Lower leg skin (tissue), 4 donors: ENCODE measurements around the gene NHERF1. TPM values are rescaled to one million over a fixed set of nuclear protein-coding genes. Genes with fewer than 3 reads are reported as not detected.

Experiments used
- DNase-seq, 2 donors: peaks; one replicate each; pipeline ENCODE4 v3.0.0-alpha.2; 2019; ENCODE audit warnings: low spot score in 2 of 2
- H3K4me3 ChIP-seq: fragments of 200-600 bp; sonication (generic); 2 replicates; pipeline ENCODE4 v1.5.1; 2017; ENCODE audit warnings: mild to moderate bottlenecking, low read depth; ENCODE audit not compliant: poor library complexity, severe bottlenecking
- POLR2A ChIP-seq, 2 donors: fragments of 450-650 bp; IDR thresholded peaks; one replicate each; pipeline ENCODE4 v1.6.1; 2016 to 2017; ENCODE audit warnings: antibody characterized with exemption in 2 of 2, mild to moderate bottlenecking in 1 of 2, moderate library complexity in 1 of 2
- WGBS, 2 donors: methylation state at CpG; one replicate each; pipeline ENCODE4 v1.1.5; 2018; 5-methylcytosine and 5-hydroxymethylcytosine counted together
- intact Hi-C: fragments of 100-400 bp; cut with DNase I; formaldehyde crosslinking; loops from one replicate; pipeline ENCODE4 v1.15.0; 2023; ENCODE audit warnings: low total_unique reads
- total RNA-seq, 4 donors: library from RNA; depleted of rRNA; stranded (reverse); fragments of >200 nt; gene quantifications; one replicate each; pipeline ENCODE4 v1.1.0, GENCODE V29; 2016
- TF ChIP-seq, protein P1 (sequence below), 3 donors: fragments of 450-650 bp; IDR thresholded peaks; one replicate each; pipeline ENCODE4 v1.5.1; 2016; ENCODE audit warnings: antibody characterized with exemption in 3 of 3, mild to moderate bottlenecking in 3 of 3, moderate library complexity in 2 of 3

Gene NHERF1
- total RNA-seq, 4 donors from 2014 or later, result 47.6 to 67.7 (median 58.6) TPM

DNA sequence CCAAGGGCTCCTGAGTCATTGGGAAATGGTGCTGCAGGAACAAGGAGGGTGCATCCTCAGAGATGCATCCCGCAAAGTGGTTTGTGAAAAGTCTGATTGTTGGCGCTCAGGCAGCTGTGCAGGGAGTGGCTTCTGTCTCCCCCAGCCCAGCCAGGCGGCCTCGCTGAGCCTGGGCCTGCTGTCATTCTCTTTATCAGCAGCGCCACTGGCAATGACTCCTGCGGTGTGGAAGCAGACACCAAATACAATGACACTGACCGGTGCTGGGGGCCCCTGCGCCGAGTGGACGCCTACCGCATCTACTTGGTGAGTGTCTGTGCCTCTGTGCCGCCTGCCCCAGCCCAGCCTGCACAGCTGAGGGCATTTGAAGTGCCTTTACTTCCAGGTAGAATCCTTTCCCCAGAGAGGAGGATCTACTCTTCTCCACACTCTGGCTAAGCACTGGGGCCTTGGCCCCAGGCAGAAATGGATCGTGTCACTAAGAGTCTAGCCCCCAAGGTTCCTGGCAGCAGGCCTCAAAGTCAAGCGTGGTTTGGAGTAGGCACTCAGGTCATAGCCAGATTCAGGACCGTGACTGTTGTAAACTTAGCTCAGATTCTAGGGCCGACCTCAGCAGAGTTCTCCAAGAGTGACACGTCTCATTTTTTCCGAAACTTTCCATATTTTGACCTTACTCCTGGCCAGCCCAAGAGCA, 47.0 kb downstream of the NHERF1 start:
- WGBS, 2 donors, result 90 to 92% methylated on average over 17 to 18 of the region's 18 CpGs
- TF ChIP-seq POLR2A (IDR thresholded peaks at IDR 0.05), result no peak
- TF ChIP-seq, protein P1, sequence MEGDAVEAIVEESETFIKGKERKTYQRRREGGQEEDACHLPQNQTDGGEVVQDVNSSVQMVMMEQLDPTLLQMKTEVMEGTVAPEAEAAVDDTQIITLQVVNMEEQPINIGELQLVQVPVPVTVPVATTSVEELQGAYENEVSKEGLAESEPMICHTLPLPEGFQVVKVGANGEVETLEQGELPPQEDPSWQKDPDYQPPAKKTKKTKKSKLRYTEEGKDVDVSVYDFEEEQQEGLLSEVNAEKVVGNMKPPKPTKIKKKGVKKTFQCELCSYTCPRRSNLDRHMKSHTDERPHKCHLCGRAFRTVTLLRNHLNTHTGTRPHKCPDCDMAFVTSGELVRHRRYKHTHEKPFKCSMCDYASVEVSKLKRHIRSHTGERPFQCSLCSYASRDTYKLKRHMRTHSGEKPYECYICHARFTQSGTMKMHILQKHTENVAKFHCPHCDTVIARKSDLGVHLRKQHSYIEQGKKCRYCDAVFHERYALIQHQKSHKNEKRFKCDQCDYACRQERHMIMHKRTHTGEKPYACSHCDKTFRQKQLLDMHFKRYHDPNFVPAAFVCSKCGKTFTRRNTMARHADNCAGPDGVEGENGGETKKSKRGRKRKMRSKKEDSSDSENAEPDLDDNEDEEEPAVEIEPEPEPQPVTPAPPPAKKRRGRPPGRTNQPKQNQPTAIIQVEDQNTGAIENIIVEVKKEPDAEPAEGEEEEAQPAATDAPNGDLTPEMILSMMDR (IDR thresholded peaks at IDR 0.05), result no peak
- no peak for DNase-seq
- H3K4me3 ChIP-seq, result no peak overlapping the region
- intact Hi-C loops, result no loop called here

DNA sequence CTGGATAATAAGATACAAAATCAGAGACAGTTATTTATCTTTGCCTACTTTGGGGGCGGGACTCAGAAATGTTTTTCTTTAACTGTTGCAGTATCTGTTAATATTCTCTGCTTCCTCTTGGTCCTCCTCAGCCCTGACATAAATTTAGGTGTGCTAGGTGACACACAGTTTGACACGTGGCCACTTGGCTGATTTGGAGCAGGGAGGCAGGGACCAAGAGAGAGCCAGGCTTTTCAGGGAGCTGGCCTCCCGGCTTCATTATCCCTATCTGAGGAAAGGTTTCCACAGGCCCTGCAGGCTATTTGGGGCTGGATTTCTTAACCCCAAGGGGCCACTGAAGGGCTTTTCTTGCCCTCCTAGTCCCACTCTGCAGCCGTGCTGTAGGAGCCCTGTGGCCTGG, 47.8 kb downstream of the NHERF1 start:
- WGBS, 2 donors, result 83 to 84% methylated on average over 4 of the region's 4 CpGs
- no peak overlapping the region for H3K4me3 ChIP-seq
- no peak for TF ChIP-seq POLR2A (IDR thresholded peaks at IDR 0.05)
- TF ChIP-seq, protein P1 (IDR thresholded peaks at IDR 0.05), result no peak
- DNase-seq, result no peak
- intact Hi-C loops, result no loop called here

DNA sequence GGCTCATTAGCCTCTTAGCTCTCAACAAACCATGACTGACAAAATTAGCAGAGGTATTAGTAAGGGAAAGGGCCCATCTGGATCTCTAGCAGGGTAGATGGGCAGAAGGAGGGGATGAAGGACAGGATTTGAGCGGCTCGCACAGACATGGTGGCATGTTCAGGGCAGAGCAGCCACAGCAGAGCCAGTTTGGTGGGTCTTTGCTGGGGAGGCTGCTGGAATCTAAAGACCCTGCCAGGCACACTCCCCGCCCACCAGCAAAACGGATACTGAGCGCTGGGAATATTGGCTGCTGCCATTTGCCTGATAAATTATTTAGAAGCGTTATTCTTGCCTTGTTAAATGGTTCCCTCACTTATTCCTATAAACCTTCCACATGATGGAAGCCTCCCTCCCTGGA, 48.4 kb downstream of the NHERF1 start:
- intact Hi-C loops, result no loop called here
- H3K4me3 ChIP-seq, result no peak overlapping the region
- TF ChIP-seq, protein P1 (IDR thresholded peaks at IDR 0.05), result no peak
- TF ChIP-seq POLR2A (IDR thresholded peaks at IDR 0.05), result no peak
- no peak for DNase-seq
- 78 to 88% methylated on average over 6 of the region's 6 CpGs for WGBS, 2 donors

DNA sequence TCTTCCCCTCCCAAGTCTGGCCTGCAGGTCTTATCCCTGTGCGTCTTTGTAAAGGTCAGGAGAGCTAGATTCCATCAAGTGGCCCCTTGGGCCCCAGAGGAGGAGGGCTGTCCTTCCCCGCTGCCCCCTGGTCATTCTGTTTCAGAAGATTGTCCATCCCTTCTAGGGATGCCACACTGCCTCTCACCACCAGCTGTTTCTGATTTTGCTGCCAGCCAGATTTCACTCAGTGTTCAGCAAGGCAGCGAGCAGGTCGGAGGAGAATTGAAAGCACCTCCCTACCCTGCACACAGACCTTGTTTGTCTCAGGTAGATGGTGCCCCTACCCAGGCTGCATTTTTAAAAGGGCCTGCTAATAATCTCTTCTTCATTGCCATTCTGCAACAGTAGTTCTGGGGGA, 49.4 kb downstream of the NHERF1 start:
- no peak overlapping the region for H3K4me3 ChIP-seq
- intact Hi-C loops, result no loop called here
- TF ChIP-seq, protein P1 (IDR thresholded peaks at IDR 0.05), result no peak
- no peak for DNase-seq
- WGBS, 2 donors, result 88 to 90% methylated on average over 4 of the region's 4 CpGs

DNA sequence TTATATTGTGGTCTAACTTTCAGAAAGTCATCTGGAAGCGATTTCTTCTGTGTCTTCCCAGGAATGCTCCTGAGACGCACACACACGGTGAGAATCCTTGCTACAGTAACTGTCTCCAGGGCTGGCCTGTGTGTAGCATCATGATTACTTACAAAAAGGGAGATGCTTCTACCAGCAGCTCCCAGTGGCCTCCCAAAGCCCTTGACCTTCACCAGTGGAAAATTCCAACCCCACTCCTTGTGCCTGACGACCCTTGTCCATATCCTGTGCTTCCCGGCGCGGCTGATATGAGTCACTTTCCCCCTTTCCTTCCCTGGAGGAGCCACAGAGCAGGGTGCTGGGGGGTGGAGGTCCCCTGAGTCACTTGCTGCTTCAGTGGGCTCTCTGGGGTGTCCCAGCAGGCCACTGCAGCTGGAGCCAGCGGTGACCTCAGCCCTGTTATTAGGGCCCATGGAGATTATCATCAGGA, 49.8 kb downstream of the NHERF1 start:
- no peak for TF ChIP-seq POLR2A (IDR thresholded peaks at IDR 0.05)
- TF ChIP-seq, protein P1 (IDR thresholded peaks at IDR 0.05), result no peak
- no peak overlapping the region for H3K4me3 ChIP-seq
- WGBS, 2 donors, result 79% methylated on average over 8 of the region's 8 CpGs
- intact Hi-C loops, result no loop called here
- no peak for DNase-seq

DNA sequence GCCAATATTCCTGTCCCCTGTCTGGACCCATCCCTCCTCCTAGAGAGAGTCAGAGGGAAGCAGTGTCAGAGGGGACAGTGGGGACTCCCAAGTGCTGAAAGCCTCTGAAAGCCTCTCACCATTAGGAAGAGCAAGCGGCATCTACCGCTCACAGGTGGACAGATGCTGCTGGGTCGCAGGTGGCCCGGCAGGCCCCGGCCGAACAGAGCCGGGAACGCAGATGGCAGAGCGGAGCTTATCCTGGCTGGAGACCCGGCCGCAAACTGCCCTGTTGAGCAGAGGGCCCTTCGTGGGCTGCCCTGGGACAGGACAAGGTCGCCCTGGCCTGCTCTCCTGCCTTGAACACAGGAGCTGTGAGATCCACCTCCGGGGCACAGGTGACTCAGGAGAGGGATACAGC, 50.7 kb downstream of the NHERF1 start:
- H3K4me3 ChIP-seq, result no peak overlapping the region
- DNase-seq, result no peak
- WGBS, 2 donors, result 98% methylated on average over 10 to 14 of the region's 14 CpGs
- TF ChIP-seq POLR2A (IDR thresholded peaks at IDR 0.05), result no peak
- TF ChIP-seq, protein P1 (IDR thresholded peaks at IDR 0.05), result no peak
- intact Hi-C loops, result no loop called here
